ENCODE measurements around the gene GJD2. TPM values are rescaled to one million over a fixed set of nuclear protein-coding genes. Genes with fewer than 3 reads are reported as not detected.
A peak's percentile ranks its signal among the peaks of the same experiment; 100 is the strongest.

Gene GJD2
- total RNA-seq, 1 donor from 2014 or later, result not detected

GRCh38 chr15:34782901-34783300, 28.1 kb upstream of the GJD2 start:
- Histone ChIP-seq H3K27me3 (ENCODE audit: control insufficient read depth, insufficient read depth, low read length) (no peaks in the 10 kb centered on the region), H3K4me3 (ENCODE audit: low read depth, low read length) (no peak overlapping the region), H3K36me3 (ENCODE audit: control insufficient read depth, insufficient read depth, low read length) (no peaks in the 10 kb centered on the region)
- no peak for TF ChIP-seq CTCF (IDR thresholded peaks at IDR 0.05; ENCODE audit: insufficient read depth, low read length, severe bottlenecking)
- DNase-seq (ENCODE audit: low read depth), result peak; percentile 71
- FAIRE-seq, result no peak

GRCh38 chr15:34780725-34781124, 25.9 kb upstream of the GJD2 start:
- Histone ChIP-seq H3K27me3 (ENCODE audit: control insufficient read depth, insufficient read depth, low read length) (no peaks in the 10 kb centered on the region), H3K4me3 (ENCODE audit: low read depth, low read length) (no peak overlapping the region), H3K36me3 (ENCODE audit: control insufficient read depth, insufficient read depth, low read length) (no peaks in the 10 kb centered on the region)
- DNase-seq (ENCODE audit: low read depth) (no peak), FAIRE-seq (no peak)
- no peak for TF ChIP-seq CTCF (IDR thresholded peaks at IDR 0.05; ENCODE audit: insufficient read depth, low read length, severe bottlenecking)

- no peak for DNase-seq (ENCODE audit: low read depth)
- TF ChIP-seq CTCF (IDR thresholded peaks at IDR 0.05; ENCODE audit: insufficient read depth, low read length, severe bottlenecking), result no peak
- peaks cover 6% of the 10 kb centered on the region for H3K27me3 ChIP-seq (ENCODE audit: control insufficient read depth, insufficient read depth, low read length)
- H3K4me3 ChIP-seq (ENCODE audit: low read depth, low read length), result no peak overlapping the region
- FAIRE-seq, result no peak
- H3K36me3 ChIP-seq (ENCODE audit: control insufficient read depth, insufficient read depth, low read length), result no peaks in the 10 kb centered on the region
Measured at GRCh38 chr15:34776606-34777105, 21.9 kb upstream of the GJD2 start.

GRCh38 chr15:34773917-34774316, 19.1 kb upstream of the GJD2 start:
- no peak for FAIRE-seq

GRCh38 chr15:34773013-34773412, 18.2 kb upstream of the GJD2 start:
- H3K4me3 ChIP-seq (ENCODE audit: low read depth, low read length), result no peak overlapping the region
- no peaks in the 10 kb centered on the region for H3K36me3 ChIP-seq (ENCODE audit: control insufficient read depth, insufficient read depth, low read length)
- H3K27me3 ChIP-seq (ENCODE audit: control insufficient read depth, insufficient read depth, low read length), result peaks cover 10% of the 10 kb centered on the region
- FAIRE-seq, result no peak
- no peak for TF ChIP-seq CTCF (IDR thresholded peaks at IDR 0.05; ENCODE audit: insufficient read depth, low read length, severe bottlenecking)
- no peak for DNase-seq (ENCODE audit: low read depth)

More at GRCh38 chr15:34773917-34774316, 19.1 kb upstream of the GJD2 start:
- Histone ChIP-seq H3K36me3 (ENCODE audit: control insufficient read depth, insufficient read depth, low read length) (no peaks in the 10 kb centered on the region), H3K4me3 (ENCODE audit: low read depth, low read length) (no peak overlapping the region), H3K27me3 (ENCODE audit: control insufficient read depth, insufficient read depth, low read length) (peaks cover 10% of the 10 kb centered on the region)
- TF ChIP-seq CTCF (IDR thresholded peaks at IDR 0.05; ENCODE audit: insufficient read depth, low read length, severe bottlenecking), result no peak
- DNase-seq (ENCODE audit: low read depth), result no peak

GRCh38 chr15:34772312-34772711, 17.5 kb upstream of the GJD2 start:
- Histone ChIP-seq H3K36me3 (ENCODE audit: control insufficient read depth, insufficient read depth, low read length) (no peaks in the 10 kb centered on the region), H3K4me3 (ENCODE audit: low read depth, low read length) (no peak overlapping the region), H3K27me3 (ENCODE audit: control insufficient read depth, insufficient read depth, low read length) (peaks cover 10% of the 10 kb centered on the region)
- no peak for TF ChIP-seq CTCF (IDR thresholded peaks at IDR 0.05; ENCODE audit: insufficient read depth, low read length, severe bottlenecking)
- no peak for DNase-seq (ENCODE audit: low read depth)
- no peak for FAIRE-seq
